HepG2 (cell line): ENCODE results near the gene GPR87. TPM values are rescaled to one million over a fixed set of nuclear protein-coding genes. Genes with fewer than 3 reads are reported as not detected.
A peak's percentile ranks its signal among the peaks of the same experiment; 100 is the strongest.

Experiments
- ATAC-seq: fragments of 200-7000 bp; cut with Tn5 transposase; 3 replicates; pipeline ENCODE4 v1.9.1; 2020; ENCODE audit warnings: mild to moderate bottlenecking, moderate library complexity
- BruUV-seq: library from RNA; stranded (reverse); fragments of 400-500 nt; replicated peaks from 2 replicates; lab custom pipeline; 2021; lab: Mats Ljungman, UMichigan
- CTCF ChIA-PET: fragments of 300-600 bp; formaldehyde crosslinking; extraction: SDS; loops from one replicate; lab custom pipeline; 2021; ENCODE audit warnings: low total read pairs, inconsistent platforms, low intra/inter-chr PET ratio; lab: Yijun Ruan, JAX
- POLR2A ChIA-PET: fragments of 350-600 bp; sonication (Branson Sonifier 250); formaldehyde crosslinking; loops from one replicate; lab custom pipeline; 2020; ENCODE audit warnings: antibody characterized with exemption, inconsistent platforms; lab: Yijun Ruan, JAX
- DNase-seq: peaks from one replicate; pipeline ENCODE4 v3.0.0-alpha.2; 2015; ENCODE audit warnings: low spot score
- FAIRE-seq: peaks from 3 replicates; lab custom pipeline; 2011; peaks lifted over from hg19 to GRCh38; lab: Jason Lieb, UNC
- H2AFZ ChIP-seq: one replicate; pipeline ENCODE4 v1.6.1; 2011; ENCODE audit warnings: low read length, inconsistent platforms
- H3K27ac ChIP-seq: fragments of 300-600 bp; 3 replicates; pipeline ENCODE4 v1.8.0; 2011; ENCODE audit warnings: mixed run types, mild to moderate bottlenecking, mixed read lengths, low read length, inconsistent platforms; ENCODE audit not compliant: insufficient read depth; ENCODE audit errors: extremely low read length
- H3K27me3 ChIP-seq, 2 experiments: fragments of 200-600 bp in 1 of 2; 2 replicates in 1 of 2; 3 replicates in 1 of 2; pipeline versions ENCODE4 v1.6.0 to v1.8.0; 2011; ENCODE audit warnings: low read length in 2 of 2, mild to moderate bottlenecking in 2 of 2, moderate library complexity in 2 of 2, inconsistent platforms in 1 of 2; ENCODE audit not compliant: insufficient read depth in 2 of 2, control insufficient read depth in 1 of 2
- H3K36me3 ChIP-seq, 2 experiments: fragments of 200-600 bp in 1 of 2; replicated peaks in 1 of 2; 2 replicates in 1 of 2; 3 replicates in 1 of 2; pipeline versions ENCODE4 v1.5.1 to v1.8.0; 2011; ENCODE audit warnings: low read length in 2 of 2, inconsistent platforms in 1 of 2; ENCODE audit not compliant: insufficient read depth in 2 of 2, control insufficient read depth in 1 of 2
- H3K4me1 ChIP-seq: 2 replicates; pipeline ENCODE4 v1.5.1; 2012; ENCODE audit warnings: low read length, inconsistent platforms; ENCODE audit not compliant: insufficient read depth
- H3K4me2 ChIP-seq: 2 replicates; pipeline ENCODE4 v1.6.0; 2011; ENCODE audit warnings: low read depth, low read length, inconsistent platforms
- H3K4me3 ChIP-seq, 3 experiments: fragments of 200-600 bp in 1 of 3; sonication (generic), shearing (Covaris generic) in 1 of 3; replicated peaks in 1 of 3; 2 replicates each; pipeline ENCODE4 v1.5.1; 2011 to 2016; ENCODE audit warnings: low read length in 3 of 3, inconsistent platforms in 2 of 3, low read depth in 2 of 3, mild to moderate bottlenecking in 2 of 3, control low read depth in 1 of 3, mixed read lengths in 1 of 3; ENCODE audit not compliant: insufficient read depth in 1 of 3
- H3K79me2 ChIP-seq: one replicate; pipeline ENCODE4 v1.6.1; 2011; ENCODE audit warnings: low read length, inconsistent platforms; ENCODE audit not compliant: insufficient read depth
- H3K9ac ChIP-seq: 2 replicates; pipeline ENCODE4 v1.6.0; 2011; ENCODE audit warnings: mild to moderate bottlenecking, low read depth, low read length, inconsistent platforms; ENCODE audit not compliant: insufficient read depth
- H3K9me3 ChIP-seq: 2 replicates; pipeline ENCODE4 v1.5.1; 2012; ENCODE audit warnings: mild to moderate bottlenecking, low read length
- H4K20me1 ChIP-seq: 2 replicates; pipeline ENCODE4 v1.6.0; 2011; ENCODE audit warnings: inconsistent platforms, mild to moderate bottlenecking, low read length, moderate library complexity; ENCODE audit not compliant: insufficient read depth
- DNMT3B ChIP-seq: conservative IDR thresholded peaks from 2 replicates; pipeline ENCODE4 v1.6.1; 2016; ENCODE audit warnings: missing biosample characterization, control low read depth
- EZH2 ChIP-seq: conservative IDR thresholded peaks from 2 replicates; pipeline ENCODE4 v1.6.1; 2012; ENCODE audit warnings: mild to moderate bottlenecking, low read depth, low read length, moderate library complexity
- HNRNPK ChIP-seq: fragments of 200-400 bp; formaldehyde crosslinking; IDR thresholded peaks from 2 replicates; pipeline ENCODE4 v1.6.1; 2018; ENCODE audit warnings: low read length, low read depth, moderate library complexity, mild to moderate bottlenecking; ENCODE audit not compliant: poor library complexity, severe bottlenecking
- HNRNPL ChIP-seq: fragments of 200-400 bp; formaldehyde crosslinking; IDR thresholded peaks from 2 replicates; pipeline ENCODE4 v1.6.1; 2017; ENCODE audit warnings: mild to moderate bottlenecking, low read depth, low read length
- KAT2B ChIP-seq: fragments of 150-350 bp; IDR thresholded peaks from 2 replicates; pipeline ENCODE4 v1.6.1; 2014; ENCODE audit warnings: low read depth, low read length, borderline replicate concordance
- PRMT3 ChIP-seq: sonication (generic); formaldehyde crosslinking; IDR thresholded peaks from 2 replicates; pipeline ENCODE4 v1.8.1; 2022; ENCODE audit warnings: low read depth, mild to moderate bottlenecking, moderate library complexity, missing genetic modification reagents, borderline replicate concordance
- ZFP37 ChIP-seq: sonication (generic); formaldehyde crosslinking; IDR thresholded peaks from 2 replicates; pipeline ENCODE4 v1.4.0; 2020; ENCODE audit warnings: missing genetic modification reagents, borderline replicate concordance
- ZNF547 ChIP-seq: sonication (generic); formaldehyde crosslinking; IDR thresholded peaks from 2 replicates; pipeline ENCODE4 v1.5.1; 2020; ENCODE audit warnings: mild to moderate bottlenecking, missing genetic modification reagents
- ZNF777 ChIP-seq: sonication (generic); formaldehyde crosslinking; IDR thresholded peaks from 2 replicates; pipeline ENCODE4 v1.4.0; 2020; ENCODE audit warnings: missing genetic modification reagents
- ZSCAN12 ChIP-seq: sonication (generic); formaldehyde crosslinking; IDR thresholded peaks from 2 replicates; pipeline ENCODE4 v1.9.0; 2021; ENCODE audit warnings: mild to moderate bottlenecking, missing genetic modification reagents
- WGBS: methylation state at CpG from one replicate; pipeline ENCODE4 v1.1.6; 2017; ENCODE audit warnings: low lambda C conversion rate; 5-methylcytosine and 5-hydroxymethylcytosine counted together
- in situ Hi-C: cut with HindIII; loops from 2 replicates; pipeline ENCODE4 v1.10.0; 2017; ENCODE audit warnings: low pct_unique_long_range_greater_than_20kb; ENCODE audit not compliant: extremely low pct_ligation_motif_present
- intact Hi-C: fragments of 100-400 bp; cut with micrococcal nuclease; formaldehyde crosslinking; loops from one replicate; pipeline ENCODE4 v1.10.0; 2022; ENCODE audit not compliant: unreplicated experiment
- polyA plus RNA-seq, 8 experiments: library from polyadenylated mRNA; depleted of rRNA in 3 of 8; stranded (reverse) in 7 of 8; unstranded in 1 of 8; fragments of >200 nt; fragmentation: Illumina TruSeq in 4 of 8; extraction: Trizol in 4 of 8; gene quantifications; 2 replicates each; pipeline versions ENCODE4 v1.2.1 to v1.2.3, GENCODE V29; 2011 to 2016; ENCODE audit warnings: low read depth in 4 of 8, missing spikeins in 1 of 8, mixed read lengths in 1 of 8; ENCODE audit not compliant: insufficient read depth in 1 of 8
- total RNA-seq, 5 experiments: library from RNA; depleted of rRNA; stranded (reverse); fragments of >200 nt; fragmentation: Illumina TruSeq; extraction: Trizol; gene quantifications; 2 replicates each; pipeline ENCODE4 v1.2.3, GENCODE V29; 2016; ENCODE audit warnings: low read depth in 1 of 5
- TF ChIP-seq, protein P1 (sequence below): sonication (generic); formaldehyde crosslinking; conservative IDR thresholded peaks from 2 replicates; pipeline ENCODE4 v1.4.0; 2020; ENCODE audit warnings: mild to moderate bottlenecking, missing genetic modification reagents, moderate library complexity
- TF ChIP-seq, protein P2 (sequence below): sonication (generic); formaldehyde crosslinking; IDR thresholded peaks from 2 replicates; pipeline ENCODE4 v1.9.0; 2021; ENCODE audit warnings: missing genetic modification reagents, mild to moderate bottlenecking, borderline replicate concordance

The GPR87 gene
- total and polyA plus RNA-seq, 2 of the 13 experiments (the other 11 are each of a cell fraction or from before 2014, with no cell fraction given), result not detected

DNA sequence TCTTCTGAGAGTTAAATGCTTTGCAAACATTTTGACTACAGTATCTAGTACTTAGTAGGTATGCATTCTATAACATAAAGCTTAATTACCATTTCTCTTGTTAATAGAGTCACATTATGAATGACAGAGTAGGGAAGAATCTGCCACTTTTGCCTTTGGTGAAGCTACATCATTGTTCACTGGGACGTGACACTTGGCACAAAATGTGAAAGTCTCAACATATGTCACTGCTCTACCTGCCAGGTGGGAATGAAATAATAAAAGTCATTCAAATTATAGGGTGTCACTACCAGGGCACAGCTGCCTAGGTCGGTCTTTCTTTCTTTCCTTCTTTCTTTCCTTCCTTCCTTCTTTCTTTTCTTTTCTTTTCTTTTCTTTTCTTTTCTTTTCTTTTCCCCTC is 17.6 kb downstream of the GPR87 start:
- no peaks in the 10 kb centered on the region for H4K20me1 ChIP-seq
- no peak for DNase-seq
- intact Hi-C loops, result no loop called here
- no peaks in the 10 kb centered on the region for H3K36me3 ChIP-seq
- H3K9ac ChIP-seq, result no peak overlapping the region
- H3K9me3 ChIP-seq, result no peaks in the 10 kb centered on the region
- 23% methylated on average over 2 of the region's 2 CpGs for WGBS
- ATAC-seq, result no peak
- H2AFZ ChIP-seq, result no peak overlapping the region
- H3K4me3 ChIP-seq, result no peak overlapping the region
- no peak for FAIRE-seq
- TF ChIP-seq ZNF777 (CRISPR knock-in tag) (no peak), HNRNPK (peak; percentile 33)
- no peaks in the 10 kb centered on the region for H3K79me2 ChIP-seq
- no TSS peak for BruUV-seq
- no peak overlapping the region for H3K27ac ChIP-seq
- no peaks in the 10 kb centered on the region for H3K27me3 ChIP-seq
- no peak overlapping the region for H3K4me2 ChIP-seq
- ChIA-PET POLR2A (no interaction called here), CTCF (no interaction called here)
- in situ Hi-C loops, result no loop called here
- H3K4me1 ChIP-seq, result no peaks in the 10 kb centered on the region

DNA sequence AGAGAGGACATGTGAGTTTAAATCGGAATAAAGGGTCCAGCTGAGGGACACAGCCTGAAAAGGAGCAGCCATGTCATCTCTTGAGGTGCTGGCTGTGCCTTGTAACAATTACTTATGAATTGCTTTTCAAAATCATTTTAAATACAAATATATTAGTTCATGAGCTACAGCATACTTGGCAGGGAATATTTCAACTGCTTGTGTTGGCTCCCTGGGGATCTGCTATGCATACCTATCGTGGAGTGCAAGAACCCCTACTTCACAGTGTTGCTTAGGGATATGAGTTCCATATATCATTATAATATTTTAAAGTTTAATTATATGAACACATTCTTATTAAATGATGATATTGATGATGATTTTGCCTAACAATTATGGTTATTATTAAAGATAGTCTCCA is 19.2 kb downstream of the GPR87 start:
- CTCF ChIA-PET, result no interaction called here
- Histone ChIP-seq H2AFZ (no peak overlapping the region), H3K4me2 (no peak overlapping the region), H3K4me1 (no peaks in the 10 kb centered on the region), H3K27me3 (no peaks in the 10 kb centered on the region), H3K4me3 (no peak overlapping the region), H3K79me2 (no peaks in the 10 kb centered on the region), H3K9ac (no peak overlapping the region), H4K20me1 (no peaks in the 10 kb centered on the region), H3K36me3 (no peaks in the 10 kb centered on the region), H3K9me3 (no peaks in the 10 kb centered on the region), H3K27ac (no peak overlapping the region)
- POLR2A ChIA-PET, result no interaction called here
- no peak for ATAC-seq
- TF ChIP-seq ZFP37 (CRISPR knock-in tag), result no peak
- TF ChIP-seq, protein P1, sequence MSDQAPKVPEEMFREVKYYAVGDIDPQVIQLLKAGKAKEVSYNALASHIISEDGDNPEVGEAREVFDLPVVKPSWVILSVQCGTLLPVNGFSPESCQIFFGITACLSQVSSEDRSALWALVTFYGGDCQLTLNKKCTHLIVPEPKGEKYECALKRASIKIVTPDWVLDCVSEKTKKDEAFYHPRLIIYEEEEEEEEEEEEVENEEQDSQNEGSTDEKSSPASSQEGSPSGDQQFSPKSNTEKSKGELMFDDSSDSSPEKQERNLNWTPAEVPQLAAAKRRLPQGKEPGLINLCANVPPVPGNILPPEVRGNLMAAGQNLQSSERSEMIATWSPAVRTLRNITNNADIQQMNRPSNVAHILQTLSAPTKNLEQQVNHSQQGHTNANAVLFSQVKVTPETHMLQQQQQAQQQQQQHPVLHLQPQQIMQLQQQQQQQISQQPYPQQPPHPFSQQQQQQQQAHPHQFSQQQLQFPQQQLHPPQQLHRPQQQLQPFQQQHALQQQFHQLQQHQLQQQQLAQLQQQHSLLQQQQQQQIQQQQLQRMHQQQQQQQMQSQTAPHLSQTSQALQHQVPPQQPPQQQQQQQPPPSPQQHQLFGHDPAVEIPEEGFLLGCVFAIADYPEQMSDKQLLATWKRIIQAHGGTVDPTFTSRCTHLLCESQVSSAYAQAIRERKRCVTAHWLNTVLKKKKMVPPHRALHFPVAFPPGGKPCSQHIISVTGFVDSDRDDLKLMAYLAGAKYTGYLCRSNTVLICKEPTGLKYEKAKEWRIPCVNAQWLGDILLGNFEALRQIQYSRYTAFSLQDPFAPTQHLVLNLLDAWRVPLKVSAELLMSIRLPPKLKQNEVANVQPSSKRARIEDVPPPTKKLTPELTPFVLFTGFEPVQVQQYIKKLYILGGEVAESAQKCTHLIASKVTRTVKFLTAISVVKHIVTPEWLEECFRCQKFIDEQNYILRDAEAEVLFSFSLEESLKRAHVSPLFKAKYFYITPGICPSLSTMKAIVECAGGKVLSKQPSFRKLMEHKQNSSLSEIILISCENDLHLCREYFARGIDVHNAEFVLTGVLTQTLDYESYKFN (CRISPR knock-in tag), result no peak
- TF ChIP-seq, protein P2, sequence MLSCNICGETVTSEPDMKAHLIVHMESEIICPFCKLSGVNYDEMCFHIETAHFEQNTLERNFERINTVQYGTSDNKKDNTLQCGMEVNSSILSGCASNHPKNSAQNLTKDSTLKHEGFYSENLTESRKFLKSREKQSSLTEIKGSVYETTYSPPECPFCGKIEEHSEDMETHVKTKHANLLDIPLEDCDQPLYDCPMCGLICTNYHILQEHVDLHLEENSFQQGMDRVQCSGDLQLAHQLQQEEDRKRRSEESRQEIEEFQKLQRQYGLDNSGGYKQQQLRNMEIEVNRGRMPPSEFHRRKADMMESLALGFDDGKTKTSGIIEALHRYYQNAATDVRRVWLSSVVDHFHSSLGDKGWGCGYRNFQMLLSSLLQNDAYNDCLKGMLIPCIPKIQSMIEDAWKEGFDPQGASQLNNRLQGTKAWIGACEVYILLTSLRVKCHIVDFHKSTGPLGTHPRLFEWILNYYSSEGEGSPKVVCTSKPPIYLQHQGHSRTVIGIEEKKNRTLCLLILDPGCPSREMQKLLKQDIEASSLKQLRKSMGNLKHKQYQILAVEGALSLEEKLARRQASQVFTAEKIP (CRISPR knock-in tag), result no peak
- TF ChIP-seq ZSCAN12 (CRISPR knock-in tag), result no peak
- no peak for TF ChIP-seq ZNF547 (CRISPR knock-in tag)
- TF ChIP-seq PRMT3 (CRISPR knock-in tag), result no peak
- no peak for TF ChIP-seq EZH2
- TF ChIP-seq KAT2B, result no peak
- no peak for TF ChIP-seq DNMT3B (CRISPR knock-in tag)
- TF ChIP-seq HNRNPL, result no peak
- in situ Hi-C loops (no loop called here), intact Hi-C loops (no loop called here)
- no peak for DNase-seq
- 23% methylated on average over 2 of the region's 2 CpGs for WGBS
- FAIRE-seq, result no peak
- no TSS peak for BruUV-seq
